CD4-positive, alpha-beta T cell treated with Interleukin-2 at 100 ng/mL for 4 hours (primary cell): Measurements from ENCODE around the gene ITGAV.

ENCODE experiments used
- DNase-seq: peaks from one replicate; pipeline ENCODE4 v3.0.0-alpha.2; 2020; ENCODE audit warnings: low spot score

ITGAV gene

DNA sequence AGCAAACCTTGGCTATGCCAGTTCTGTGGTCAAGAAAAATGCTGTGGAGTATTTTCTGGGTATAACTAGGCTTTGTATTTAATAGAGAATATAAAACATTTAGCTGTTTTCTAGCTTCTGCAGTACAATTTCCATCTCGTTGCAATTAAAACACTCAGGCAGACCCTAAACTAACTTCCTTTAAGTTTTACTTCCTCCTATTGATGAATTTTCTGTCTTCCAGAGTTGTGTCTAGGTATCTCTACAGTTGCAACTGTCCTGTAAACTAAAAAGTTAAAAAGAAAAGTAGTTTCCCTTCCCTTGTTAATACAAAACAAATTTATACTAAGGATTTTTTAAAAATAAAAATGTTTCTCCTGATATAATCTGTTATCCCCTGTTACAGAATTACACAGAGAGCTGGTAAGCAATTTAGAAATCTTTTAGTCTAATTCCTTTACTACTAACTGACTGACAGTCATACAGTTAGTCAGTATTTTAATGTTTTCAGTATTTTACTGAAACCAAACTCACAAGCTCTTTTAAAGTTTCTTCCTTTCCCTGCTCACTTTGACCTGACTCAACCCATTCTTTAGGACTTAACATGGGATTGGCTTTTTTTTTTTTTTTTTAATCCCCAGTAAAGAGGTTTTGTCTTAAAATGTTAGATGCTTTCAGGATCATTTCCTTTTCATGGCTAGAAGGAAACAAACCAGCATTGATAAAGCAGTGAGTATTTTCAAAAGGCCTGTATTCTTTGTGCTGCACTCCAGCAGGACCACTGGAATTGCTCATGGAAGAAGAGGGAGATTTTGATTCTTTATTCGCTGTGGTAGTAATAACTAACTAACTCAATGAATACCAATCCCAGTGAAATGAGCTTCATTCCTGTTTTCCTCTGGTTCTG lies 22.9 kb downstream of the ITGAV start:
- DNase-seq = no peak

DNA sequence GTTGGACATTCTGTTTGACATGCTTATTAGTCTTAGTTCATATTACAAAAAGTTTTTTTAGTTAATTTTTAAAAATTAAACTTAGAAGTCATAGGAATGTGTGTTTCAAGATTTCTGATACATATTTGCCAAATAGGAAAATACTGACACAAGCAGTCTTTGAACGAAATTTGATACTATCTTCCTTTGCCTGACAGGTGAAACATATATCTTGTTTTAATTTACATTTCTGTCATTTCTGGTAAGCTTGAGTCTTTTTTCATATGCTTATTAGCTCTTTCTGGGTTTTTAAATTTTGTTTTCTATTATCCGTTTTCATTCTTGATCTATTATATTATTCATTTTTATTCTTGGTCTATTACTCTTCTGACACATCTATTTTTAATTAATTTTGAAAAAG lies 24.5 kb downstream of the ITGAV start:
- no peak for DNase-seq

GRCh38 chr2:186617148-186617547 lies 27.3 kb downstream of the ITGAV start:
- no peak for DNase-seq

DNA sequence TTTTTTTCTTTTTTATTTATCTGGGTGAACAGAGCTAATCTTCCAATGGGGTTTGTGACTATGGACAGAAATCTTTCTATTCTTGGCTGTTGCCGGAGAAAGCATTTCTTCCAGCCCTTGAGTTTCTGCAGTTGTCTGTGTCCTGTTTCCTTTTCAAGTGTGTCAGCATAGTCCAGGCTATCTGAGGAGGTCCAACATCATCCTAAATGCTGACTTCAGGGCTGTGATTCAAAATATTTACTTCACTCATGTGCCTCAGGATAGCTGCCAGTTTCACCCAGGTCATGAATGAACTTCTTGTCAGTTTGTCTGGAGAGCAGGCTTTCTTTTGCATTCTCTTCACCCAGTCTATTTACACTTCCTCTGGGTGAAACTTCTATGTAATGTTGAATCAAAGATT lies 27.9 kb downstream of the ITGAV start:
- no peak for DNase-seq

GRCh38 chr2:186618696-186619095 lies 28.8 kb downstream of the ITGAV start:
- DNase-seq = no peak

- no peak for DNase-seq
These were observed 33.2 kb downstream of the ITGAV start for GRCh38 chr2:186623084-186623483.

- no peak for DNase-seq
These were observed 34.4 kb downstream of the ITGAV start for GRCh38 chr2:186624276-186624675.

GRCh38 chr2:186629250-186629996 lies 39.6 kb downstream of the ITGAV start:
- no peak for DNase-seq

DNA sequence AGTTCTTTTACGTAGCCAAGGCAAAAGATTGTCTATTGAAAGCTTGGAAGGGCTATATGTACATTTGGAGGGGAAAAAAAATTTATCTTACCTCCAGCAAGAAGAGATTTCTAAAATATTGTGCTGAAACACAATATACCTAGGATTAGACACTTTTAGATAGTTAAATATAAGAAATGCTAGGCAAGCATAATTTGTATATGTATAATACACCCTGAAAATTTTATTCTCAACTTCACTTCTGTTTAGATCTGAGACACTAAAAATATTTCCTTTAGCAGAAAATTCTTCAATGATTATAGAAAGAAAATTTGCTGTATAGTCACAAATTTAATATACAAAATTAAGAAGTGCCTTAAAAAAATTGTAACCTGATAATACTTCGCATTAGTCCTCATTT lies 42.6 kb downstream of the ITGAV start:
- DNase-seq = no peak

DNA sequence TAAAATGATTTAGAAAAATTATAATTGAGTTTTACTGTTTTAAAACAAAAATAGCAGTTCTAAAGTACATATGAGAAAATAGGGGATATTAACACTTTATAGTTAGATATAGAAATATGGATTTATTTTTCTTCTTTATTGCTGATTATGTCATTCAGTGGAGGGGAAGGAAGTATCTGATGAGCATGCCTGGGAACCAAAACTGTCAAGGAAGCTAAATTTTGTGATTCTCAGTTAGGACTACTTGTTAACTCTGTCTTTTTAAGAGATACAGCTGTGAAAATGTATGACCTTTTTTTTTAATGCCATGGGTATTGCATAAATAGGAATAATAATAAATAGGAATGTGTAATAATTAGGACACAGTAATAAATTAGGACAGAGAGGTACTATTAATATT lies 44.8 kb downstream of the ITGAV start:
- no peak for DNase-seq

DNA sequence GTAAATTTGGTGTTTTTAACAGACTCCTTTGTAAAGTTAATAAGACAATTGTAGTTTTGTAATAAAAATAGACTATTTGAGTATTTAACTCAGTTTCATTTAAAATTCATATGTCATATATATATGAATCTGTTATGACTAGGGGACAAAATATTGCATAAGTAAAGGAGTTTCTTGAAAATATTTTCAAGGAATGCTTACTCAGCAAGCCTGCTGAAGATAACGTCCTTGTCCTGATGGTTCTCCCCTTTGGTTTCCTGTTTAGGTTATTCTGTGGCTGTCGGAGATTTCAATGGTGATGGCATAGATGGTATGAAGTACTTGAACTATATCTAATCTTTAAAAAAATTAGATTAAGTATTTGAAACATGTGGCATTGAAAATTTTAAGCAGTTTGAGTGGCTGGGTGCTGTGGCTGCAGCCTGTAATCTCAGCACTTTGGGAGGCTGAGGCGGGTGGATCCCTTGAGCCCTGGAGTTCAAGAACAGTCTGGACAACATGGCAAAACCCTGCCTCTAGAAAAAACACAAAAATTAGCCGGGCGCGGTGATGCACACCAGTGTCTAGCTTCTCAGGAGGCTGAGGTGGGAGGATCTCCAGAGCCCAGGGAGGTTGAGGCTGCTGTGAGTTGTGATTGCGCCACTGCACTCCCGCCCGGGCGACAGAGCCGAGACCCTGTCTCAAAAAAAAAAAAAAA lies 47.1 kb downstream of the ITGAV start:
- no peak for DNase-seq

- DNase-seq = no peak
These were observed 47.6 kb downstream of the ITGAV start for GRCh38 chr2:186637497-186637800.

DNA sequence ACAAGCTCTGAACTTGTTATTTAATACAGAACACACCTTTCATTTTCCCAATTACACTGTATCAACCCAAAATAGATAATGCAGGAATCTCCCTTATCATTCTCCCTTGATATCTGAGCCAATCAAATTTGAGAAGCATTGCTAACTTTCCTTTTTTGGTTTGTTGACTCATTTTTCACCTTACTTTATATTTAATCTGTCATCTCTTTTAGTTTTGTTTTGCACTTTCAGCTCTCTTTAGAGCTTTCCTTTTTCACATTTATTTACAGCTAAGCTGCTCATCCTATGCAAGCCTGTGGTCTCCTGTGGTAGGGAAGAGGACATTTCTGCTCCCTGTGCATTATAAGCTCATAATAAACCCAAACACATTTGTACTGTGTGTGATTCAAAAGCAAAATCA lies 50.1 kb downstream of the ITGAV start:
- DNase-seq = no peak

GRCh38 chr2:186641132-186641806 lies 51.4 kb downstream of the ITGAV start:
- no peak for DNase-seq

- DNase-seq = peak; percentile 52
These were observed 52.0 kb downstream of the ITGAV start for GRCh38 chr2:186641807-186642321.

DNA sequence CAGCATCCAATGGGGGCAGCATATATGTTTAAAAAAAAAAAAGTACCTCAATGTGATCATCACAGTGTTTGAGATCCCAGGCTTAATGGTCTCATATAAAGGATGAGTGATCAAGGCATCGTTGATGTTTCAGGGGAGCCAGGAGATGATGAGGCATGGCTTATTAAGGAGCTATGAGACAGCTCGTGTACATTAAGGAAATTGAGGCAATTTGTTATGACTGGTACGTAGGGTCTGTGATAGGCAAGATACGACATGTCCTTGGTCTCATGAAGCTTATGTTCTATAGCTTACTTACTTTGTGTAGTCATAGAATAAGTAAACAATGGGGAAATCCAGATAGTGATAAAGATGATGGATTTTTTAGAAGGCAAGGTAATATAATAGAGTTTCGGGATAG lies 54.9 kb downstream of the ITGAV start:
- DNase-seq = no peak

- no peak for DNase-seq
These were observed 56.1 kb downstream of the ITGAV start for GRCh38 chr2:186645999-186646398.

DNA sequence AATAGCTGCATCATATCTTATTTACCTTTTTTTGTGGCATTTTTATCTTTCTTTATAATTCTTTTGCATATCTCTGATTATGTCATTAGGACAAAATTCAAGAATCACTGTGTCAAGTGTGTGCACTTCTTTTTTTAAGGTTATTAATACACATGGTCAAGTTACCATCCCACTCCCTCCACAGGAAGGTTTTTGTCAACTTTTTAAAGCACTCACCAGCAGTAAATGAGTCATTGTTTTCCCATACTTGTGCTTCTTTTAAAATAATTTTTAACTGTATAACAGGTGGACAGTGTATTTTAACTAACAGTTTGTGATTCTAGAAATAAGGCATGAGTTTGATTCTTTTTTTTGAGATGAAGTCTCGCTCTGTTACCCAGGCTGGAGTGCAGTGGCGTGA lies 58.3 kb downstream of the ITGAV start:
- no peak for DNase-seq

DNA sequence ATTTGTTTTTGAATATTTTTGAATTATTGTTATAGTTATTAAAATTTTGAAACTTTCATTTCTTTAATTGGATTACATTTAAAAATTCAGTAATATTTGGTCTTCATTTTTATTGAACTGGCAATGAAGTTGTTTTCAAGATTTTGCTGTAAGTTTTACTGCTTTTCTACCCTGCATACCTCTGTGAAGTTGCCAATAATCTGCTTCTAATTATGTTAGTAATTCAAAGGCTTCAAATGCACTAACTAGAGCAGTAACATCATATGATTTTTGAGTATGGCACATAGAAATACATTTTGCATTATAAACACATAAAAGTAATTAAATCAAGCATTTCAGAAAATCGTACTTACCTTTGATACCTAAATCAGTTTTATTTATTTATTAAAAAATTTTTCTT lies 63.7 kb downstream of the ITGAV start:
- no peak for DNase-seq

DNA sequence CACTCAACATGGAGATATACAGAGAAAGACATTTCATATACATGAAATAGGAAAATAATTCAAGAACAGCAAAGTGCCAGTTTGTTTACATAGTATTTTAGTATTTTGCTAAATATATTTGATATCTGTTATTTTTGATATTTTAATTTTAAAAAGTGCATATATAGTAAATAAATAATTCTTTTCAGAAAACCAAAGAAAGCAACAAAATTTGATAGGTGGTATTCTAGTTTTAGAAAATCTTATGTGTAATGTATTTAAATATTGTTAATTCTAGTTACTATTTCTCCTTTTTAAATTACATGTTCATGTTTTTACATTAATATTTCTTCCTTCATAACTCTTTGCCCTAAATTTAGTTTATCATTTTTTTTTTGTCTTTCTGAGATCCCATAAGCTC lies 69.5 kb downstream of the ITGAV start:
- no peak for DNase-seq

- no peak for DNase-seq
These were observed 74.7 kb downstream of the ITGAV start for GRCh38 chr2:186664385-186665043.

GRCh38 chr2:186669146-186669545 lies 79.3 kb downstream of the ITGAV start:
- DNase-seq = no peak
